ENCODE data around the gene DCDC2. TPM values are rescaled to one million over a fixed set of nuclear protein-coding genes. Genes with fewer than 3 reads are reported as not detected.

The DCDC2 gene
- total and polyA plus RNA-seq, 2 donors (not counting 1 experiment from before 2014, with no cell fraction given) = not detected

- H3K4me1 Mint-ChIP-seq = no peaks in the 10 kb centered on the region
- Histone ChIP-seq H3K27me3 (replicated peaks in 1 of 4; ENCODE audit: control extremely low read depth in 1 of 4, control insufficient read depth in 3 of 4, insufficient read depth in 4 of 4, low read length in 3 of 4) (peaks cover 0 to 4% (median 2%) of the 10 kb centered on the region in 4 experiments), H3K4me2 (replicated peaks; ENCODE audit: low read depth, low read length, poor library complexity, severe bottlenecking) (no peak overlapping the region), H4K20me1 (ENCODE audit: control insufficient read depth, insufficient read depth, low read length, poor library complexity, severe bottlenecking) (no peaks in the 10 kb centered on the region), H3K4me1 (ENCODE audit: control insufficient read depth in 2 of 2, insufficient read depth in 2 of 2, low read length in 2 of 2) (no peaks in the 10 kb centered on the region), H2AFZ (ENCODE audit: insufficient read depth, low read depth, low read length, poor library complexity, severe bottlenecking) (no peak overlapping the region), H3K9me3 (ENCODE audit: control extremely low read depth in 1 of 3, control insufficient read depth in 2 of 3, insufficient read depth in 1 of 3, low read length in 2 of 3) (no peaks in the 10 kb centered on the region), H3K27ac (ENCODE audit: low read length in 2 of 2) (no peak overlapping the region), H3K79me2 (ENCODE audit: control insufficient read depth, insufficient read depth, low read length) (no peaks in the 10 kb centered on the region), H3K4me3 (ENCODE audit: control extremely low read depth in 1 of 5, extremely low read depth in 1 of 5, insufficient read depth in 1 of 5, low read depth in 2 of 5, low read length in 4 of 5) (no peak overlapping the region), H3K36me3 (replicated peaks in 1 of 2; ENCODE audit: control extremely low read depth in 1 of 2, control insufficient read depth in 1 of 2, extremely low read depth in 1 of 2, insufficient read depth in 2 of 2, low read length in 1 of 2) (no peaks in the 10 kb centered on the region), H3K9ac (ENCODE audit: low read length) (no peak overlapping the region)
- no peaks in the 10 kb centered on the region for H3K9me3 Mint-ChIP-seq (ENCODE audit: insufficient read depth)
- peaks cover 42% of the 10 kb centered on the region for H3K27me3 Mint-ChIP-seq
- DNase-seq = no peak
- ATAC-seq (ENCODE audit: low read depth) = no peak
- WGBS (ENCODE audit: insufficient coverage) = 83% methylated on average over 1 of the region's 5 CpGs
- ChIA-PET POLR2A (no interaction called here), CTCF (no interaction called here)
- TF ChIP-seq CTCF (IDR thresholded peaks at IDR 0.05) = no peak
- no peak for TF ChIP-seq EZH2 (IDR thresholded peaks at IDR 0.05; ENCODE audit: borderline replicate concordance, insufficient read depth, low read depth, low read length, poor library complexity, severe bottlenecking)
- H3K27ac Mint-ChIP-seq = no peak overlapping the region
- intact Hi-C loops (cut with micrococcal nuclease) = no loop called here
- no peak overlapping the region for H3K4me3 Mint-ChIP-seq
Measured at GRCh38 chr6:24321538-24322162, 36.2 kb downstream of the DCDC2 start.

- Histone ChIP-seq H3K79me2 (ENCODE audit: control insufficient read depth, insufficient read depth, low read length) (no peaks in the 10 kb centered on the region), H3K36me3 (replicated peaks in 1 of 2; ENCODE audit: control extremely low read depth in 1 of 2, control insufficient read depth in 1 of 2, extremely low read depth in 1 of 2, insufficient read depth in 2 of 2, low read length in 1 of 2) (no peaks in the 10 kb centered on the region), H4K20me1 (ENCODE audit: control insufficient read depth, insufficient read depth, low read length, poor library complexity, severe bottlenecking) (no peaks in the 10 kb centered on the region), H3K27me3 (replicated peaks in 1 of 4; ENCODE audit: control extremely low read depth in 1 of 4, control insufficient read depth in 3 of 4, insufficient read depth in 4 of 4, low read length in 3 of 4) (peaks cover 0 to 7% (median 3%) of the 10 kb centered on the region in 4 experiments), H3K9me3 (ENCODE audit: control extremely low read depth in 1 of 3, control insufficient read depth in 2 of 3, insufficient read depth in 1 of 3, low read length in 2 of 3) (peaks cover 0 to 9% (median 5%) of the 10 kb centered on the region in 3 donors), H2AFZ (ENCODE audit: insufficient read depth, low read depth, low read length, poor library complexity, severe bottlenecking) (no peak overlapping the region), H3K4me1 (ENCODE audit: control insufficient read depth in 2 of 2, insufficient read depth in 2 of 2, low read length in 2 of 2) (no peaks in the 10 kb centered on the region), H3K27ac (ENCODE audit: low read length in 2 of 2) (no peak overlapping the region), H3K4me3 (ENCODE audit: control extremely low read depth in 1 of 5, extremely low read depth in 1 of 5, insufficient read depth in 1 of 5, low read depth in 2 of 5, low read length in 4 of 5) (no peak overlapping the region), H3K4me2 (replicated peaks; ENCODE audit: low read depth, low read length, poor library complexity, severe bottlenecking) (no peak overlapping the region), H3K9ac (ENCODE audit: low read length) (no peak overlapping the region)
- H3K27me3 Mint-ChIP-seq = peaks cover 29% of the 10 kb centered on the region
- TF ChIP-seq EZH2 (IDR thresholded peaks at IDR 0.05; ENCODE audit: borderline replicate concordance, insufficient read depth, low read depth, low read length, poor library complexity, severe bottlenecking) (no peak), CTCF (IDR thresholded peaks at IDR 0.05) (no peak)
- no CpG with 5 or more reads among the region's 6 CpGs for WGBS (ENCODE audit: insufficient coverage)
- ChIA-PET CTCF (interaction anchor here (1.0 kb wide), 1 partner anchor 30 kb away, joined by 3 read pairs; no protein-coding TSS in a partner anchor), POLR2A (no interaction called here)
- no peaks in the 10 kb centered on the region for H3K4me1 Mint-ChIP-seq
- H3K9me3 Mint-ChIP-seq (ENCODE audit: insufficient read depth) = peaks cover 10% of the 10 kb centered on the region
- ATAC-seq (ENCODE audit: low read depth) (no peak), DNase-seq (no peak)
- intact Hi-C loops (cut with micrococcal nuclease) = no loop called here
- H3K27ac Mint-ChIP-seq = no peak overlapping the region
- H3K4me3 Mint-ChIP-seq = no peak overlapping the region
Measured at GRCh38 chr6:24313251-24314141, 44.4 kb downstream of the DCDC2 start.
